Ovary (tissue), 3 donors: ENCODE results near the gene DNAH5.

Experiments
- EP300 ChIP-seq: sonication (generic); formaldehyde crosslinking; IDR thresholded peaks from one replicate; pipeline ENCODE4 v1.6.1; 2017; ENCODE audit warnings: antibody characterized with exemption
- POLR2A ChIP-seq: fragments of 450-650 bp; IDR thresholded peaks from one replicate; pipeline ENCODE4 v1.6.1; 2017; ENCODE audit warnings: antibody characterized with exemption, mild to moderate bottlenecking, moderate library complexity
- TF ChIP-seq, protein P1 (sequence below), 3 donors: fragments of 450-650 bp in 2 of 3; fragments of 200-600 bp in 1 of 3; IDR thresholded peaks; one replicate each; pipeline versions ENCODE4 v1.5.1 to v1.8.0; 2016 to 2022; ENCODE audit warnings: antibody characterized with exemption in 3 of 3, mild to moderate bottlenecking in 1 of 3
- donor health status: DM: no; HTN: no; CAD: no.

DNA sequence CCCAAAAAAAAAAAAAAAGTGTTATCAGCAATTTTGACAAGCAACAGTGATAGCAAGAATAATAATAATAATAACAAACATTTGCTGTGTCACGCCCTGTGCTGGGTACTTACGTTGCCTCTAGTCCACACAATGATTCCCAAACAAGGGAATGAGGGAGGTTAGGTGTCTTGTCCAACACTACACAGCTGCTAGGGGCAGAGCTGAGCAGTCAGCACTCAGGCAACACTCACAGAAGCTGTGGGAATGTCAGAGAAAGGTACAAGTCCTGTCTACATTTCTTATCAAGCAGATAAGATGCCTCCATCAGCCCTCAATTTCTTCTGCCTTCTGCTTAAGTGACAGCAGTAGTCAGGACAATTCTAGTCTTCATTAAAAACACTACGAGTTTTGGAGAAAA, 111.0 kb downstream of the DNAH5 start:
- TF ChIP-seq, protein P1, sequence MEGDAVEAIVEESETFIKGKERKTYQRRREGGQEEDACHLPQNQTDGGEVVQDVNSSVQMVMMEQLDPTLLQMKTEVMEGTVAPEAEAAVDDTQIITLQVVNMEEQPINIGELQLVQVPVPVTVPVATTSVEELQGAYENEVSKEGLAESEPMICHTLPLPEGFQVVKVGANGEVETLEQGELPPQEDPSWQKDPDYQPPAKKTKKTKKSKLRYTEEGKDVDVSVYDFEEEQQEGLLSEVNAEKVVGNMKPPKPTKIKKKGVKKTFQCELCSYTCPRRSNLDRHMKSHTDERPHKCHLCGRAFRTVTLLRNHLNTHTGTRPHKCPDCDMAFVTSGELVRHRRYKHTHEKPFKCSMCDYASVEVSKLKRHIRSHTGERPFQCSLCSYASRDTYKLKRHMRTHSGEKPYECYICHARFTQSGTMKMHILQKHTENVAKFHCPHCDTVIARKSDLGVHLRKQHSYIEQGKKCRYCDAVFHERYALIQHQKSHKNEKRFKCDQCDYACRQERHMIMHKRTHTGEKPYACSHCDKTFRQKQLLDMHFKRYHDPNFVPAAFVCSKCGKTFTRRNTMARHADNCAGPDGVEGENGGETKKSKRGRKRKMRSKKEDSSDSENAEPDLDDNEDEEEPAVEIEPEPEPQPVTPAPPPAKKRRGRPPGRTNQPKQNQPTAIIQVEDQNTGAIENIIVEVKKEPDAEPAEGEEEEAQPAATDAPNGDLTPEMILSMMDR (IDR thresholded peaks at IDR 0.05) = no peak
- TF ChIP-seq POLR2A (no peak), EP300 (no peak)
